K562 (cell line): ENCODE measurements around the gene INSL3. TPM values are rescaled to one million over a fixed set of nuclear protein-coding genes. Genes with fewer than 3 reads are reported as not detected.

ENCODE experiments used
- CHD7 ChIP-seq: fragments of 200-600 bp; sonication (generic); IDR thresholded peaks from one replicate; pipeline ENCODE4 v1.6.1; 2012; ENCODE audit warnings: mild to moderate bottlenecking, low read depth, low read length, inconsistent platforms
- EZH2 ChIP-seq: IDR thresholded peaks from 2 replicates; pipeline ENCODE4 v1.6.1; 2012; ENCODE audit warnings: low read depth, mild to moderate bottlenecking, inconsistent platforms, low read length, borderline replicate concordance
- PML ChIP-seq: IDR thresholded peaks from 2 replicates; pipeline ENCODE4 v1.6.1; 2012; ENCODE audit warnings: low read length, inconsistent platforms
- RBFOX2 ChIP-seq: fragments of 200-400 bp; formaldehyde crosslinking; IDR thresholded peaks from 2 replicates; pipeline ENCODE4 v1.6.1; 2017; ENCODE audit warnings: low read depth, mild to moderate bottlenecking, low read length, moderate library complexity
- ZNF175 ChIP-seq: fragments of 200-800 bp; sonication (Bioruptor generic); IDR thresholded peaks from 2 replicates; pipeline ENCODE4 v1.6.1; 2016; ENCODE audit warnings: low read depth, mild to moderate bottlenecking, missing genetic modification characterization, missing compliant biosample characterization
- ZNF217 ChIP-seq: sonication (generic); formaldehyde crosslinking; IDR thresholded peaks from 2 replicates; pipeline ENCODE4 v1.8.0; 2022; ENCODE audit warnings: mild to moderate bottlenecking, missing genetic modification reagents
- polyA plus RNA-seq, 8 experiments: library from polyadenylated mRNA; depleted of rRNA in 4 of 8; stranded (reverse) in 5 of 8; unstranded in 3 of 8; fragments of >200 nt; fragmentation: Nextera tagmentation in 2 of 8; fragmentation: Illumina TruSeq in 1 of 8; extraction: Ambion mirVana in 2 of 8; extraction: Trizol in 1 of 8; gene quantifications; 2 replicates each; pipeline versions ENCODE4 v1.2.1 to v1.2.3, GENCODE V29; 2011 to 2014; ENCODE audit warnings: inconsistent platforms in 1 of 8, missing spikeins in 1 of 8
- total RNA-seq, 7 experiments: library from RNA; depleted of rRNA in 6 of 7; stranded (reverse); fragments of >200 nt in 6 of 7; fragmentation: Illumina TruSeq in 2 of 7; extraction: Trizol in 2 of 7; gene quantifications; 2 replicates each; pipeline versions ENCODE4 v1.2.1 to v1.2.3, GENCODE V29; 2011 to 2021; ENCODE audit warnings: low replicate concordance in 1 of 7
- TF ChIP-seq, protein P1 (sequence below): sonication (generic); formaldehyde crosslinking; IDR thresholded peaks from 2 replicates; pipeline ENCODE4 v1.8.0; 2022; ENCODE audit warnings: missing genetic modification reagents, mild to moderate bottlenecking, moderate library complexity, borderline replicate concordance
- TF ChIP-seq, protein P2 (sequence below): fragments of 450-650 bp; formaldehyde crosslinking; IDR thresholded peaks from 2 replicates; pipeline ENCODE4 v1.4.0; 2020; ENCODE audit warnings: mild to moderate bottlenecking, moderate library complexity
- TF ChIP-seq, protein P3 (sequence below): IDR thresholded peaks from 3 replicates; pipeline ENCODE4 v1.6.1; 2011; ENCODE audit warnings: borderline replicate concordance, mild to moderate bottlenecking, moderate library complexity; ENCODE audit not compliant: insufficient read length; ENCODE audit errors: extremely low read depth

The INSL3 gene
- total and polyA plus RNA-seq, 9 of the 15 experiments (the other 6 are each of a cell fraction or from before 2014, with no cell fraction given), result not detected

GRCh38 chr19:17861542-17862402 is 40.5 kb upstream of the INSL3 start (continued):
- TF ChIP-seq, protein P1, sequence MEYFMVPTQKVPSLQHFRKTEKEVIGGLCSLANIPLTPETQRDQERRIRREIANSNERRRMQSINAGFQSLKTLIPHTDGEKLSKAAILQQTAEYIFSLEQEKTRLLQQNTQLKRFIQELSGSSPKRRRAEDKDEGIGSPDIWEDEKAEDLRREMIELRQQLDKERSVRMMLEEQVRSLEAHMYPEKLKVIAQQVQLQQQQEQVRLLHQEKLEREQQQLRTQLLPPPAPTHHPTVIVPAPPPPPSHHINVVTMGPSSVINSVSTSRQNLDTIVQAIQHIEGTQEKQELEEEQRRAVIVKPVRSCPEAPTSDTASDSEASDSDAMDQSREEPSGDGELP (CRISPR knock-in tag), result 0 out of 2 replicates have a peak, but pooled peaks have one; percentile 27
- TF ChIP-seq, protein P2, sequence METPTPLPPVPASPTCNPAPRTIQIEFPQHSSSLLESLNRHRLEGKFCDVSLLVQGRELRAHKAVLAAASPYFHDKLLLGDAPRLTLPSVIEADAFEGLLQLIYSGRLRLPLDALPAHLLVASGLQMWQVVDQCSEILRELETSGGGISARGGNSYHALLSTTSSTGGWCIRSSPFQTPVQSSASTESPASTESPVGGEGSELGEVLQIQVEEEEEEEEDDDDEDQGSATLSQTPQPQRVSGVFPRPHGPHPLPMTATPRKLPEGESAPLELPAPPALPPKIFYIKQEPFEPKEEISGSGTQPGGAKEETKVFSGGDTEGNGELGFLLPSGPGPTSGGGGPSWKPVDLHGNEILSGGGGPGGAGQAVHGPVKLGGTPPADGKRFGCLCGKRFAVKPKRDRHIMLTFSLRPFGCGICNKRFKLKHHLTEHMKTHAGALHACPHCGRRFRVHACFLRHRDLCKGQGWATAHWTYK (CRISPR knock-in tag), result no peak
- TF ChIP-seq, protein P3, sequence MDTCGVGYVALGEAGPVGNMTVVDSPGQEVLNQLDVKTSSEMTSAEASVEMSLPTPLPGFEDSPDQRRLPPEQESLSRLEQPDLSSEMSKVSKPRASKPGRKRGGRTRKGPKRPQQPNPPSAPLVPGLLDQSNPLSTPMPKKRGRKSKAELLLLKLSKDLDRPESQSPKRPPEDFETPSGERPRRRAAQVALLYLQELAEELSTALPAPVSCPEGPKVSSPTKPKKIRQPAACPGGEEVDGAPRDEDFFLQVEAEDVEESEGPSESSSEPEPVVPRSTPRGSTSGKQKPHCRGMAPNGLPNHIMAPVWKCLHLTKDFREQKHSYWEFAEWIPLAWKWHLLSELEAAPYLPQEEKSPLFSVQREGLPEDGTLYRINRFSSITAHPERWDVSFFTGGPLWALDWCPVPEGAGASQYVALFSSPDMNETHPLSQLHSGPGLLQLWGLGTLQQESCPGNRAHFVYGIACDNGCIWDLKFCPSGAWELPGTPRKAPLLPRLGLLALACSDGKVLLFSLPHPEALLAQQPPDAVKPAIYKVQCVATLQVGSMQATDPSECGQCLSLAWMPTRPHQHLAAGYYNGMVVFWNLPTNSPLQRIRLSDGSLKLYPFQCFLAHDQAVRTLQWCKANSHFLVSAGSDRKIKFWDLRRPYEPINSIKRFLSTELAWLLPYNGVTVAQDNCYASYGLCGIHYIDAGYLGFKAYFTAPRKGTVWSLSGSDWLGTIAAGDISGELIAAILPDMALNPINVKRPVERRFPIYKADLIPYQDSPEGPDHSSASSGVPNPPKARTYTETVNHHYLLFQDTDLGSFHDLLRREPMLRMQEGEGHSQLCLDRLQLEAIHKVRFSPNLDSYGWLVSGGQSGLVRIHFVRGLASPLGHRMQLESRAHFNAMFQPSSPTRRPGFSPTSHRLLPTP, result no peak
- peak; percentile 63 for TF ChIP-seq CHD7
- no peak for TF ChIP-seq ZNF217 (CRISPR knock-in tag)
- TF ChIP-seq PML, result 0 out of 2 replicates have a peak, but pooled peaks have one; percentile 30
- TF ChIP-seq EZH2, result no peak
- no peak for TF ChIP-seq ZNF175 (CRISPR knock-in tag)
- TF ChIP-seq RBFOX2, result peak; percentile 79
